ENCODE results near the gene DHCR7.

Gene DHCR7

DNA sequence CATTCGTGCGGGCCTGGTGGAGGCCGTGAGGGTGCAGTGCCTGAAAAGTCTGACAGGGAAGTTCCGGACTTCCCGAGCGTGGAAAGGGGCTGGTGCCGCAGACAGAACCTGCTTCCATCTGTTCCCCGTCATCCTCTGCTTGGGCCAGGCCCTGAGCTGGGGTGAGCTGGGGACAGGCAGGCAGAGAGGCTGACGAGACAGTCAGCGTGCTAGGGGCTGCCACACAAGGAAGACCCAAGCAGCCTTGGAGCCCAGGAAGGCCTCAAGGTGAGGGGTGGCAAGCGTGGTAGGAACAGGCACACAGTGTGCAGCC is 30.3 kb upstream of the DHCR7 start:
- DNase-seq: no peak

- DNase-seq: no peak
Measured at GRCh38 chr11:71477641-71478527, 29.7 kb upstream of the DHCR7 start.

GRCh38 chr11:71476926-71477640 is 28.9 kb upstream of the DHCR7 start:
- DNase-seq: no peak

GRCh38 chr11:71476031-71476430 is 27.8 kb upstream of the DHCR7 start:
- DNase-seq: no peak

DNA sequence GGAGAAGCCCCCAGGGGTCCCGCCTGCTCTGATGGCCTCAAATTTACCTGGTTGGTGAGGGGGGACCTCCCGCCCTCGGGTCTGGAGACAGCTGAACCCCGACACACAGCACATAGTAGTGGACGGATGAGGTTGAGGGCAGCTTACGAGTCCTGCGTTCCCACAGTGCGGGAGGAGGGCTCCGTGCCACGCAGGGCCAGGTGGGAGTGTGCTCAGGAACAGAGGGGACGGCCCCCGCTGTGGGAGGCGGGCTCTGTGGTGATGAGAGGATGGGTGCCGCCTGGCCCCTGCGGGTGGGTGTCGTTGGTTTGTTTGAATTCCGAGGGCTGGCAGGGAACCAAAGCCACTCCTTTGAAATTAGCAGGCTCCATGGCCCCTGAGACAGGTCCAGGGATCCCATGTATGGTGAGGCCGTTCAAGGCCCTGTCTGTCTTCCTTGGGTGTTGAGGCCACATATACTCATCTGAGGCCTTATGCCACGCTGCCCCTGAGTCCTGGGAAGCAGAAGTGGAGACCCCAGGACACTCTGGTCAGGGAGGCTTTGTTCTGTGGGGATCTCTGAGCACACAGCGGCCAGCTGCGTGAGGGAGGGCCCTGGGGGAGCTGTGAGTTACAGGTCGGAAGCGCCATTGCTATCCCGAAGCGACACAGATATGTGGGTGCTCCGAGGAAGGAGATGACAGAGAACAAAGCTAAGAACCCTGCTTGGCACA is 26.7 kb upstream of the DHCR7 start:
- no peak for DNase-seq

- DNase-seq: no peak
Measured at GRCh38 chr11:71474141-71474770, 26.1 kb upstream of the DHCR7 start.

GRCh38 chr11:71473793-71474080 is 25.5 kb upstream of the DHCR7 start:
- no peak for DNase-seq

GRCh38 chr11:71472941-71473792 is 25.0 kb upstream of the DHCR7 start:
- DNase-seq: no peak

DNA sequence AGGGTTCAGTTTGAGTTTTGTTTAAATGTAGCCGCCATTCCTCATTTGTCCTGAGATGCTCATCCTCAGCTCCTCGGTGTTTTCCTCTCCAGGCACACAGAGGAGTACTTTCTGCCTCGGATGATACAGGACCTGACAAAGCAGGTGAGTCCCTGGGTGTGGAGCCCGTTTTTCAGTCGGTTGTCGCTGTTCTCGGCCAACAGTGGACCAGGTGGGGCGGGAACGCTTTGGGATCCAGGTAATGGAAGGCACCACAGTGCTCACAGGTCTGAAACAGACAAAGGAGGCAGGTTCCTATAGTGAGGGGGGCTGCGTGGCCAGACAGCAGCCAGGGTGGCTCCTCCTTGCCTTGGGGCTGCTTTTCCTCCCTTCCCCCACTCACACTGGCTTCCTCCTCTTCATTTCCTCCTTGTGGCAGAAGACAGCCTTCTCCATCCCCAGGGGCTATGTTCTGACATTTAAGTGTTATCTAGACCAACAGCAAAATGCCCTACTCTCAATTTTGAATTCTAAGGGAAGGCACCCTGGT is 24.2 kb upstream of the DHCR7 start:
- no peak for DNase-seq

DNA sequence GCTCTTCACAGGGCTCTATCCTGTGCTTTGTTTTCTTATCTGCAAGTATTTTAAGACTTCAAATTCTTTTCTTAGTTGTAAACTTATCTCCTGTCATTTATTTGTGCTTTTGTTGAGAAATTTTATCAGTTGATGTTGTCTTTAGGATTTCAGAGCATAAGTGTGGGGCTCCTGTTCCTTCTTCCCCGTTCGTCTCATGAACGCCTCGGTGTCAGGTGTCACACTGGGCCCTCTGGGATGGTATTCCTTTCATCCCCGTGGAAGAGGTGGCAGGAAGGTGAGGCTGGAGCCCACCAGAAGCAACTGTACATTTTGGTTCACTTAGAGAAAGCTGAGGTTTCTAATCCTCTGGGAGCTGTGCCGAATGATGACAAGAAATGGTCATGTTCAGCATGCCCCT is 22.8 kb upstream of the DHCR7 start:
- DNase-seq: no peak

DNA sequence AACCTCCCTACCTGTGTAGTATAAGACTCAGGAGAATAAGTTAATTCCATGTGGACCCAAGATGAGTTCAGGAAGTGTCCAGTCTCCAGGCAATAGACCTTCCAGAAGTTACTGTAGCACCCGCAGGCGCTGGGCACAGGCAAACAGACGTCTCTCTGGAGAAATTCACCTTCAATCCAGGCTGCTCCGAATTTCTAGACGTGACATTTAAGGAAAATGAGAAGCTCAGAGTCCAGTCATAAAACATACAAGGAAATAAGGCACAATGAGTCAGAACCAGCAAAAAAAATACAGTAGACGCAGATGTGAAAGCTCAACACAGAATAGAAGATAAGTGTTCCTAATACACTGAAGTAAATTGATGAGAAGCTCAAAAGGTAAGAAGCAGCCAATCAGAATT is 19.0 kb upstream of the DHCR7 start:
- no peak for DNase-seq

GRCh38 chr11:71466358-71466757 is 18.2 kb upstream of the DHCR7 start:
- no peak for DNase-seq

DNA sequence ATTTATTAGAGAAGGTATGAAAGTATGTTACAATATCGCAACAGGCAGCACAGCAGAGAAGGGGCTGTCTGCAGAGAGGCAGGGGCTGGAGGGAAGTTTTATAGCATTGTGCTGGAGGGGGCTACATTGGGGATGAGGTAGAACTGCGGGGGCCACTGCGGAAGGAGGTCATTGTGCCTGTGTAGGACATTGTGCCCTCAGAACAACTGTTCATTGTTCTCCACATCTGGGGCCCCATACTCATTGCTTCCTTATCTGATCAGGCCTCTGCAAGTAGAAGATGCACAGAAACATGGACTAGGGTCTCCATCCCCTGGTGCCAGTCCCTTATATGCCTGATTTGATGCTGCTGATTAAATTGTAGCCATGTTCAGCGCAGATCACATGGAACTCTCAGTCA is 16.9 kb upstream of the DHCR7 start:
- DNase-seq: peak in 15 of 56 donors; percentile 3 to 40 (median 13)

- no peak for DNase-seq
Measured at GRCh38 chr11:71463331-71464211, 15.4 kb upstream of the DHCR7 start.

DNA sequence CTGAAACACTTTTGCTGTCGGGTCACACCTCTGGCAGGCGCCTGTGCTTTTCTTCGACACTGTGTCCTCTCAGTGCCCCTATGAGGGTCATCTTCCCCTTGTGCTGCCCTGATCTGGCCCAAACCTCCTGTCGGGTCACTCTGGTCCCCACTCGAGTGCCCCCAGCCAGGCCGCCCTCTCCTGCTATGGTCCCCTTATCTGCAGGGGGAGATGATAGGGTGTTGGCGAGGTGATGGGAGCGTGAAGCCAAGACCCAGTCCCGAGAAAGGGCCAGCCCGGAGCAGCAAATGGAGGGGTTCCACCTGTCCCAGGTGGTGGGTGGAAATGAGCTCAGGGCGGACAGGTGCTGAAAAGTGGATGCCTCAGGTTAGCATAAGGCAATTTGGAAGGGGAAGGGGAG is 14.5 kb upstream of the DHCR7 start:
- no peak for DNase-seq

- DNase-seq: no peak
Measured at GRCh38 chr11:71461696-71462095, 13.5 kb upstream of the DHCR7 start.

DNA sequence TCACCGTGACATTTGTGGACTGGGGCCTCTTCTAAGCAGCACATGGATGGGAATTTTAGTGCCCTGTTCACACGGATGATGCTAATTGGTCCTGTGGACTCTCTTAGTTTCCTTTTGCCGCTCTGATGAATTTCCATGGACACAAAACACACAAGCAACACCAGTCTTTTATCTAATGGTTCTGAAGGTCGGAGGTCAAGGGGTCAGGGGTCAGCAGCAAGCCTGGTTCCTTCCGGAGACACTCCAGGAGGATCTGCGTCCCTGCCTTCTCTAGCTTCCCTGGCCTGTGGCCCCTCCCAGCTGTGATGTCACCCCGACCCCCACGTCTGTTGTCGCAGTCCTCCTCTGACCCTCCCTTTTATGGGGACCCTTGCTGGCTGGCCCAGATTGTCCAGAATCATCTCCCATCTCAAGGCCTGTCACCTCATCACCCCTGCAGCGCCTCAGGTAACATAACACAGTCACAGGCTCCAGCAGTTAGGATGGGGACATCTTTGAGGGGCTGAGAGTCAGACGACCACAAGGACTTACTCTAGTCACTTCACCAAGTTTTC is 11.7 kb upstream of the DHCR7 start:
- DNase-seq: no peak

DNA sequence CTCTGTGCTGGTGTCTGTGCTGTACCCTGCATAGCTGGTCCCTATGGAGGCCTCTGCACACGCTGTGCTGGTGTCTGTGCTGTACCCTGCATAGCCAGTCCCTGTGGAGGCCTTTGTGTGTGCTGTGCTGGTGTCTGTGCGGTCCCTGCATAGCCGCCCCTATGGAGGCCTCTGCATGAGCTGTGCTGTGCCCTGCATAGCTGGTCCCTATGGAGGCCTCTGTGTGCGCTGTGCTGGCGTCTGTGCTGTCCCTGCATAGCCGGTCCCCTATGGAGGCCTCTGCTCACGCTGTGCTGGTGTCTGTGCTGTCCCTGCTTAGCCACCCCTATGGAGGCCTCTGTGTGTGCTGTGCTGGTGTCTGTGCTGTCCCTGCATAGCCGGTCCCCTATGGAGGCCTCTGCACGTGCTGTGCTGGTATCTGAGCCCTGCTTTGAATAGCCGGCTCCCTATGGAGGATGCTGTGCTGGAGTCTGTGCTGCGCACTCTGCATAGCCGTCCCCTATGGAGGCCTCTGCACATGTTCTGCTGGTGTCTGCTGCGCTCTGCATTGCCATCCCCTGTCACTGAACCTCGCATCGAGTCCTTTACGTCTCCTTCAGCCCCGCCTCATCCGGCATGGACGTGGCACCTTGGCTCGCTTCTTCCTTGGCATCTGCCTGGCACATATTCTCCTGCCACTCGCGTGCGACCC is 11.0 kb upstream of the DHCR7 start:
- no peak for DNase-seq
